OCI-LY1 (cell line): ENCODE results near the gene PPP1R12A.

Experiments used
- EZH2 ChIP-seq: fragments of 200-600 bp; sonication (generic), shearing (Covaris generic); IDR thresholded peaks from 2 replicates; pipeline ENCODE4 v1.8.0; 2017; ENCODE audit warnings: borderline replicate concordance, mixed run types, mild to moderate bottlenecking, antibody characterized with exemption, low read length, moderate library complexity, mixed read lengths
- TF ChIP-seq, protein P1 (sequence below): fragments of 200-600 bp; sonication (generic), shearing (Covaris generic); IDR thresholded peaks from 2 replicates; pipeline ENCODE4 v1.5.1; 2017; ENCODE audit warnings: mild to moderate bottlenecking, antibody characterized with exemption, low read length, moderate library complexity, mixed read lengths

DNA sequence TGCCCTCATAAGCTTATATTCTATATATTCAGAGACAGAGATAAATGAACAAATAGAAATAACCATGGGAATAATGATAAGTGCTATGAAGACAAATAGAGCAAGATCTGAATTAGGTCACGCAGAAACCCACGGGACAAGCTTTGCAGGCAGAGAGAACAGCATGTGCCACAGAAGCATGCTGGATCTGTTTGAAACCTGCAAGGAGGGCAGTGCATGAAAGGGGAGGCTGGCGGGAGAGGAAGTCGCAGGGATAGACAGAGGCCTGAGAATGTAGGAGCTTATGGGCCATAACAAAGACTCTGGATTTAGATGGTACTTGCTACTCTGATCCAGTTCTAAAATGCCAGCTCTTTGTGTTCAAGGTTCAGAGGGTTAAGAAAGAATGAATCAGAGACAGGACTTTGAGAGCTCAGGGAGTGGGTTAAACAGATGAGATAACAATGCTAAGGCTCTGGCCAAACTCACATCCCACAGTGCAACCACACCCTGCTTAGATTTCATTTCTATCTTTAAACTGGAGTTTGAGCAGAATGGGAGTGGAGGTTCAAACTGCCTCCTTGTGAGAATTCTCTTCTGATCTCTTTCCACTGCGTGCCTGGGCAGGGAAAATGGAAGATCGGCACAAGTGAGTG, 49.2 kb upstream of the PPP1R12A start:
- TF ChIP-seq EZH2, result no peak
- TF ChIP-seq, protein P1, sequence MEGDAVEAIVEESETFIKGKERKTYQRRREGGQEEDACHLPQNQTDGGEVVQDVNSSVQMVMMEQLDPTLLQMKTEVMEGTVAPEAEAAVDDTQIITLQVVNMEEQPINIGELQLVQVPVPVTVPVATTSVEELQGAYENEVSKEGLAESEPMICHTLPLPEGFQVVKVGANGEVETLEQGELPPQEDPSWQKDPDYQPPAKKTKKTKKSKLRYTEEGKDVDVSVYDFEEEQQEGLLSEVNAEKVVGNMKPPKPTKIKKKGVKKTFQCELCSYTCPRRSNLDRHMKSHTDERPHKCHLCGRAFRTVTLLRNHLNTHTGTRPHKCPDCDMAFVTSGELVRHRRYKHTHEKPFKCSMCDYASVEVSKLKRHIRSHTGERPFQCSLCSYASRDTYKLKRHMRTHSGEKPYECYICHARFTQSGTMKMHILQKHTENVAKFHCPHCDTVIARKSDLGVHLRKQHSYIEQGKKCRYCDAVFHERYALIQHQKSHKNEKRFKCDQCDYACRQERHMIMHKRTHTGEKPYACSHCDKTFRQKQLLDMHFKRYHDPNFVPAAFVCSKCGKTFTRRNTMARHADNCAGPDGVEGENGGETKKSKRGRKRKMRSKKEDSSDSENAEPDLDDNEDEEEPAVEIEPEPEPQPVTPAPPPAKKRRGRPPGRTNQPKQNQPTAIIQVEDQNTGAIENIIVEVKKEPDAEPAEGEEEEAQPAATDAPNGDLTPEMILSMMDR, result no peak
